HG03108 (cell line): ENCODE results near the gene LAMA4.
"Not testable (repeated sequence)": the region's sequence is repeated elsewhere in the genome, so short reads cannot be mapped to it uniquely, and the experiment has no call there.

Source experiments
- ATAC-seq: cut with Tn5 transposase; IDR thresholded peaks from one replicate; pipeline ENCODE4 v1.9.1; 2021; ENCODE audit warnings: moderate library complexity; ENCODE audit not compliant: unreplicated experiment

LAMA4 gene

DNA sequence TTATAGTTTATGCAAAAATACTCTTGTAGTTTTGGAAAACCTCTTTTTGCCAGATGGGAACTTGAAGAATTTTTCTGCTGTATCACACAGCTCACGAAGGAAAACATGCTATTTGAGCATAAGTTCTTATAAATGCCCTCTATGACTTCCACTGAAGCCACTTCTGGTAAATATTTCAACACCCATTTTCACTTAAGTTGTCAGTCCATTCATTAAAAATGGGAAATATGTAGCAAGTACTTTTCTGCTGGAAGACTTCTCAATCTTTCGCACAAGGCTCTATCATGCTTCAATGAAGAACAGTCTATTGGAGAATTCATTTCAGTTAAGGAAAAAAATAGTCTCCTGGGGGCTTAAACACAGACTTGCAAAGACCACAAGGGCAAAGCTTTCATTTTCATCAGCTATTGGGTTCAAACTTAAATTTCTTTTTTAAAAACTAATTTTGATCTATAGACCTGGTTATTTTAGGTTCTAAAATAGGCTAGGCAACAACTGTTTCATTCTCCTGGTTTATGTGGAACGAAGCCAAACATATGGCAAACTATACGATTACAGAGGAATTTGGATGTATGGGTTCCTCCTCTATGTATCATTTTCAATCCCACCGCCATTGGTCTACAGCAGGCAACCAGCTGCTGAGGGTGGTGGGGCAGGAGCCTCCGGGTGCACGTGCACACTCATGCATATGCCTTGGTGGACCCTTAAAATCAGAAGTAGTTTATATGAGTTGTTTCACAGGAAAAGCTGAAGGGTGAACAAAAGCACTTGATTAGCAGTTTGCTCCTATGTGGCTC lies 38.7 kb downstream of the LAMA4 start:
- no peak for ATAC-seq

DNA sequence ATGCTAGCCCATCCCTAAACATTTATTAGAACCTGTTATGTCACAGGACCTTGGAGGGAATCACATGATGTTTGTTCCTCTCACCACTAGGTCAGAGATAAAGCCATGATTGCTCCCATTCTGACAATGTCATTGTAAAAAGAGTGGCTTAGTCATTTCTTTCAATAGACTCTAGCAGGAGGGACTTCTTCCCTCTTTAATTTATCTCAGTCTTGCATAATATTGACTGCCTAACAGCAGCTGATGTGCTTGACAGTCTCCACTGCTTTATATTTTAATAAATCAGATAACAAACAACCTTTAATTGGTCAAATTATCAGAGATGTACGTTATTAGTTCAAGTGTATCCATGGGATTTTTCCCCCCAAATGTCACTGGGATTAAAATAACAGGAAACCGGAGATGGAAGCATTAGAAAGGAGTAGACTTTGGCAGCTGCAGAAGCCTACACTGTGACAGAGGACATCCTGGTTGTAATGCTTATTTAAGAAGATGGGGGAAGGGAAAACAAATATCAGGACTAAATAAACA lies 39.6 kb downstream of the LAMA4 start:
- ATAC-seq: no peak

DNA sequence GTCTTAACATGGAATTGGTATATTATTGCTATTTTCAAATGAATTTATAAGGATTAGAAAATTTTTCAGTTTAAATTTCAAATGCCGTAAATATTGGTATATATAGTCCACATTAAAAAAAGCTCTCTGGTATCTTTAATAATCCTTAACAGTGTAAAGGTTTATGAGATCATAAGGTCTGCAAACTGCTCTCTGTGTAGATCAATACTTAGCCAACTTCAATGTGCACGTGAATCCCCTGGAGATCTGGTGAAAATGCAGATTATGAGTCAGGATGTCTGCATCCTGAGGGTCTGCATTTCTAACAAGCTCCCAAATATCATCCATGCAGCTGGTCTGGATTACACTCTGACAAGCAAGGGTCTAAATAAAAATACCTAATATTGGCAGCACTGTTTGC lies 43.5 kb downstream of the LAMA4 start:
- ATAC-seq: no peak

DNA sequence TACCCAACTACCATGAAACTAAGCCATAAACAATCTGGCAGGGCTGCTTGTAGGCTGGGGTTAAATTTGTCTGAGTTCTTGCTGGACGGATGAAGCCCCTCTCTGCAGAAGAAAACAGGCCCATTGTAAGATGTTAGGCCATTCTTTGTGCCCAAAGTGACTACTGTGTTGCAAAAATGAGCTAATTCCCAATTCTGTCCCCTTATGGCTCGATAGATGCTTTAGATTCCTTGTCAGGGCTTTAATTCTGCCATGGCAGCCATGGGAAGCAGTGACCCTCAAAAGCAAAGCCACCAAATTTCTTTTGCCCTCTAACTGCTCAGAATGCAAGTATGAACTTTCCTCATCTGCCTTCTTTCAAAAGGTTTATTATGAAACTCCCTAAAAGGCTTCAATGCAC lies 45.2 kb downstream of the LAMA4 start:
- no peak for ATAC-seq

DNA sequence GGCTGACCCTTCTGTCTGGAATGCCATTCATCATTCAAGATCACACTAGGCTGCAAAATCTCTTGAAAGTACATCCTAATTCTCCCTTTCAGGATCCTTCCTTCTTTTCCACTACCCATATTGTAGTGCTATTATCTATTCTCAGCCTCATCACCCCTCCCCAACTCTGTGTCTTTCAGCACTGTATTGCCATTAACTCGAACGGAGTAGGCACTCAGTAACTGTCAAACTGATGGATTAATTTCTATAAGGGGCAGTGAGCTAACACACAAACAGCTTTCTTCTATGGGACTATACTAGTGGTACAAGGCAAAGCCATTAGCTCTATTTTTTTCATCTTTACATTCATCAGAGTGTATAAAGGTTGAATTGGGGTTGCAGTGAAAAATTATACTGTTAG lies 46.6 kb downstream of the LAMA4 start:
- no peak for ATAC-seq

DNA sequence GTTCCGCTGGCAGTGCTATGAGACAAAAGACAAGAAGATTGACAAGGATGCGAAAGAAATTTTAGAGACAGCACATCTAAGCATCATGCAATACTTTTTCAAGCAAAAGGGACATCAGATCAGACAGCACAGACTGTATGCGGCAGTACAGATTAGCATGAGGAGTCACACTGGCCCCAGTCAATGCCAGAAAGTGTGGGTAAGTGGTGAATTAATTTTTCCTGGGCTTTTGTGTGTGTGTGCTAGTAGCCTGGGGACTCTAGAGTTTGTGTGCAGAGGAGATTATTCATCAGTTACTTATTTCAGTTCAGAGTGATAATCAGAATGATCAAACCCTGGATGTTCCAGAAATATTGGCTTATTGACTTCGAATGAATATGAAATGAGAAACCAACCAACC lies 47.2 kb downstream of the LAMA4 start:
- no peak for ATAC-seq

DNA sequence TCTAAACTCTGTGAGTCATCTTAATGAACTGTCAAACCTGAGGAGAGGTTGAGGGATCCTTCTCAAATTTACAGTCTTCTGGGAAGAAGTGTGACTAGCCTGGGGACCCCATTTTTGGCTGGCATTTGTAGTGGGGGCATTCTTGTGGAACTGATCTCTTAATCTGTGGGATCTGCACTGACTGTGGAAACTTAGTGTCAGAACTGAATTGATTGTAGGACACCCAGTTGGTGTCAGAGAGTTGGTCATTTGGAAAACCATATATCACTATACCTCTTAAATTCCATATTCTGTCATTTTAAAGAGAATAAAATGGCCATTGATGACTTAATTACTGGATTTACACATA lies 48.3 kb downstream of the LAMA4 start:
- no peak for ATAC-seq

DNA sequence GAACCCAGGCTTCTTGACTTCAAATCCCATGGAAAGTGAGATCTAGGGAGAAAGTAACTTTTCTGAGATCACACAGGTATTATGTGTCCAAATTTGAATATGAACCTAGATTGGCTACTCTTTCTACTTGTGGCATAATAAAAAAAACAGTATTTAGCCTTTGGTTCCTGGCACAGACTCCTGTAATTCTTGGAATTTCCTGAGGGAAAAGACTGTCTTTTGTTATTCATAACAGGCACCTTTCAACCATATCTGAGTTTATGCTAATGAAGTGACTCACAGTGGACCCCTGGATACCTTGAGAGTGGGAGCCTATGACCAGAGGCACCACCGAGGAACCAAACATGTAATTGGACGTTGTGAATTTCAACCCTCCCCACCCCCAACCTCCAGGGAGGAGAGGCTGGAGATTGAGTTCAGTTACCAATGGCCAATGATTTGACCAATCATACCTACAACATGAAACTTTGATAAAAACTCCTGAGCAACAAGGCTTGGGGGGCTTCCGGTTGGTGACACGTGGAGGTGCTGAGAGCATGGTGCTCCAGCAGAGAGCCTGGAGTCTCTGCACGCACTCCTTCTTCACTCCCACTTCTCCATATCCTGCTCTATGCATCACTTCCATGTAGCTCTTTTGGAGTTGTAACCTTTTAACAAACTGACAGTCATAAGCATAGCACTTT lies 48.8 kb downstream of the LAMA4 start:
- no peak for ATAC-seq

DNA sequence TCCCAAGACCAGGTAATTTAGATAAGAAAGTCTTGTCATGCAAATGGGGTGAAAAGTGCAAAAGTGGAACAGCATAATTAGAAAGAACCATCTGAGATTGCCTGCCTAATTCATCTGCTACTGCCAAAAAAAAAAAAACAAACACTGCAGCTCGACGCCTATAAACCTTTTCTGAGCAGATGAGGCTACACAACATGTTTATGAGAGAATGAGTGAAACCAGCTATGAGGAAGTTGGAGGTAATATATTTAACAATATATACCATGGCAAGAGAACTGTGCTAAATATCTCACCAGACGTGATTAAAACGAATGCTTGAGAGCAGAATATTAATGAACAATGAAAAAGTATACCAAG lies 50.0 kb downstream of the LAMA4 start:
- no peak for ATAC-seq

DNA sequence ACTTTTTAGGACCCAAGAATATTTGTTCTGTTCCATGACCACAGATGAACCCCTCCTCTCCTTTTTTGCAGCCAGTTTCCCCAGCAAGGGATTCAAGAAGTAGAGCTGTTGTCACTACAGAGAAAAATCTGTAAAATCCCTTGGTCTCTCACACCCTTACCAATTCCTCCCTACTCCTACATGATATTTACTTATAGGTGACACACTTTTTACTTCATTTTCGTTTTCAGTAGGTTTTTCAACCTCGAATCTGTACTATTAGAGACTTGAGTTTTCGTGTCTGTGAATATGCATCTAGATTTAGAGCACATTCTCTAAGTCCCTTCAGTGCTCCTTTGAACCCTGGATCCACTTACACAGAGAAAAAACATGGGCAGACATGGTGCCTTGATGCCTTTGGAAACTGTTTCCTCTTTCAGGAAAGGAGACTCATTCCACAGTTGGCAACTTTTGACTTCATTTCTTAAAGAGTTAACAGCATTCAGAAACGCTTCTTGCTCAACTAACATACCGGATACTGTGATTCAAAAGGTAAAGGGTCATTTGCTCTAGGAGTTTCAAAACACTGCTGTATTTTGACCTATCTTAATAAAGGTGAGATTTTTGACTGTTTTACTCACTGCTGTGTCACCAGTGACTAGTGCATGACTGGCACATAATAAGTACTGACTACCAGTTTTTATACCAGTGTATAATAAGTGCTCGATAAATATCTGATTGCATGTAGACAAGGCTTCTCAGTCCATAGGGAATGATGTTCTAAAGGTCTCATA lies 50.6 kb downstream of the LAMA4 start:
- peak; percentile 57 for ATAC-seq

DNA sequence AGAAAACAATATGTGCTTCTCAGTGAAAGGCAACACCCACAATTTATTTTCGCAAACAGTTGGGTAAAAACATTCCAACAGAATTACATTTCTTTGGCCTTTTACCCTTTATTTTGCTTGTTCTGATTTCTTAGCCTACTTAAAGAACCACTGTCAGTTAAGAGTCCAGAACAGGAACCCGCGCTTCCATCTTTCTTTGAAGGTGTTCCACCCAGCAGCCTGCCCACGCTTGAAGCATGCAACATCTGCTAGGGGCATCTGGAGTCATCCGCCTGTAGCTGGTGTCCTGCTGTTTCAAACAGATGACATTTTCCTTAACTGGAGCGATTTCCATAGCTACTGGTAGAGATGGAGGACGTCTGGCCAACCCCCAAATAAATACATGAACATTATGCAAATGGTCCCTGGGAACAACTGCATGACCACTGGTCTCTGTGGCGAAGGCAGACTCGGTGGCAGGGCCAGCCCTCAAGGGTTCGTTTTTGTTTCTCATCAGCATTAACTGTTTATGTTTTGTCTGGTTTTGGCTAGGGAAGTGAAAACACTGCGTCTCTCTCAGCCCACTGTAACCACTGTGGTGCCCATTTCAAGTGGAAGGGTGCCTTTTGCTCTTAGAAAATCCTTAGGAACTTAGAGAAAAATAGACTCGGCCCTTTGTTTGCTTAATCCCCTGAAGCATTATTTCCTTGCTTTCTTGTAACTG lies 51.6 kb downstream of the LAMA4 start:
- ATAC-seq: peak; percentile 75

DNA sequence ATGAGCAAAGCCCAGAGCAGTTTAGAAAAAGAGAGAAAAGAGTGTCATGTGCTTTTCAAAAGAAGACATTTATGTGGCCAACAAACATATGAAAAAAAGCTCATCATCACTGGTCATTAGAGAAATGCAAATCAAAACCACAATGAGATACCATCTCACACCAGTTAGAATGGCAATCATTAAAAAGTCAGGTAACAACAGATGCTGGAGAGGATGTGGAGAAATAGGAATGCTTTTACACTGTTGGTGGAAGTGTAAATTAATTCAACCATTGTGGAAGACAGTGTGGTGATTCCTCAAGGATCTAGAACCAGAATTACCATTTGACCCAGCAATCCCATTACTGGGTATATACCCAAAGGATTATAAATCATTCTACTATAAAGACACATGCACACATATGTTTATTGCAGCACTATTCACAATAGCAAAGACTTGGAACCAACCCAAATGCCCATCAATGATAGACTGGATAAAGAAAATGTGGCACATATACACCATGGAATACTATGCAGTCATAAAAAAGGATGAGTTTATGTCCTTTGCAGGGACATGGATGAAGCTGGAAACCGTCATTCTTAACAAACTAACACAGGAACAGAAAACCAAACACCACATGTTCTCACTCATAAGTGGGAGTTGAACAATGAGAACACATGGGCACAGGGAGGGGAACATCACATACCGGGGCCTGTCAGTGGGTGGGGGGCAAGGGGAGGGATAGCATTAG lies 54.0 kb downstream of the LAMA4 start:
- ATAC-seq: not testable (repeated sequence)

DNA sequence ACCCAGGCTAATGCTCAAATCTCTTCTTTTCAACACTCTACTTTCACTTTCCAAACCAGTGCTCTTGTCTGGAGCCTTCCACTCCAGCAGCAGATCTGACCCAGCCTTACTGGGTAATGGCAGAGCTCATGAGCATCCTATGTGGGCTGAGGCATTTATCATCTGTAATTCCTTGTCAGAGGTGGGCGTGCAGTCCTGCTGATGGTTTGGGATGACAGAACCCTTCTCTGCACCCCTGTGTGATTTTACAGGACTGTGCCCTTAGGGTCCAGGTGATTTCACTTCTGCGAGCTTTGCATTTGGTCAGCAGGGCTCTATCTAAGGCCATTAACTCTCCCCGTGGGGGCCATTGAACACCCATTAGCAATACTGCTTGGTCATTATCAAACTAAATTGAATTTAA lies 55.4 kb downstream of the LAMA4 start:
- no peak for ATAC-seq

DNA sequence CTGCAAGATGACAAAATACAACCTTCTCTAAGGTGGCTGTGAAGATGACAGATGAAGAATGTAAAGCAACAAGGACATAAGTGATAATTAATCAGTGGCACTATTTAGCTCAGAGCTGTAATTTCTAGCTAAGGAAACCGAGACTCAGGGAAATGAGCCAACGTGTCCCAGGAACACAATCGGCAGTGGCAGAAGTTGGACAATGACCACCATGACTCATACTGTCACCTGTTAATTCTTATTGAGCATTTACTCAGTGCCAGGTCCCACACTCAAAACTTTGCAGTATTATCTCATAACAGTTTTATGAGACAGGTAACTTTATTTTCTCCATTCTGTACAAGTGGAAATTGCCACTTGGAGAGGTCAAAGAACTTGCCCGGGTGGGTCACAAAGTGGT lies 55.8 kb downstream of the LAMA4 start:
- ATAC-seq: no peak

DNA sequence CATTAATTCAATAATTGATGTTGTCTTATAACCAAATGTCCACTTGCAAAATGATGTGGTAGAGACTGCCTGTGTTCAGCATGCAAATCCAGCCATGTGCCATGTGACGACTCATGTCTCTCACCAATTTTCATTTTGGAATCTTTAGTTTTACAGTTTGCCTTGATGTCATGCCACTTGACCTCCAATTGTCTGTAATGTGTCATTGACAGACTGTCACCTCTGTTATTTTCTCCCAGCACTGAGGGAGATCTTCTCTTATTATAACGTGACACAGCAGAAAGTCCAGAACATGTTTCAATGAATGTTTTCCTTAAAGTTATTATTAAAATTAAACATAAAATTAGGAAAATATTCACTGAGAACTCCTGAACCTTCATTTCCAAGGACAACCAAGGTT lies 56.7 kb downstream of the LAMA4 start:
- no peak for ATAC-seq

DNA sequence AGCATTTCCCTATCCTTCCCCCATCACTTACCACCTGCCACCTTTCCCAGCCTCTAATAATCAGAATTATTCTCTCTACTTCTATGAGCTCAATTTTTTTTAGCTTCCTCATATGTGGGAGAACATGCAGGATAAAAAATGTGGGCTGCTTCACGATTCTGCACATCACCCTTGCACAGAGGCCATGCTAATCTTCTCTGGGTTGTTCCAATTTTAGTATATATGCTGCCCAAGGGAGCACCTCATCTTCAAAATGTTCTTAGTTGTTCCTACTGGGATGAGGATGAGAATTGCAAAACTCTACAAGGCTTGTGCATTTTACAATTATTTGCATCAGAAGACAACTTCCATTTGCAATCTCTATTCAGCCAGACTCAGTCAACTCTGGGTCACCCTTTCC lies 58.1 kb downstream of the LAMA4 start:
- no peak for ATAC-seq

DNA sequence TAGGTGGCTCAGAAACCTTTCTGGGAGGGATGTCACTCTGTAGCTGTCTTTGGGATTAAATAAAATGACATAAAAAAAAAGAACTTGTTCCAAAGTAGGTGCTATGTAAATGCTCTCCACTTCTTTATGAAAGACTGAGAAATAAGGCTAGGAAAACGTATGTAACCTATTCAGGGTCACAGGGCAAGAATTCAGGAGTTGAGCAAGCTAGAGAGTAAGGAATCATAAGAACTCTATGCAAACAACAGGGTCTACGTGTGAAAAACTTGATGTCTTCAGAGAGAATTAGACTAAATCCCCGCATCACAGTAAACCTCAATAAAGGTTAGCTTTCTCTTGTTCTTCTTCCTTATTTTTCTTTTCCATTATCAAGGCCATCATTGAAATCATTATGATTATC lies 59.2 kb downstream of the LAMA4 start:
- no peak for ATAC-seq

DNA sequence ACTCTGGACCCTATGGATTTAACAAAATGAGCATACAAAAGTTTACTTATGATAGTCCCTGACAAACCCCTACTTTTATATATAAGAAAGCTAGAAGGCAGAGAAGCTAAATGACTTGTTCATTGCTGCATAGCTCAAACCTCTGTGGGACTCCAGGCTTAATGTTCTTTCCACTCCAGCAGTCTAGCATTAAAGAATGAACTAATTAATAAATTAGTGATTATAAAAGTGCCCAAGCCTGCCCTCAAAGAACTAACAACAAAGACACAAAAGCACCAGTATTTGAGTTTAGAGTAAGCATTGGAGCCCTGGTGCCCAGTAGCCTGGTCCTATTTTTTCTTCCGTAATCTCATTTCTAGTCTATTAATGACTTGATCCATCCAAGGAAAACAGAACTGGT lies 59.9 kb downstream of the LAMA4 start:
- no peak for ATAC-seq

DNA sequence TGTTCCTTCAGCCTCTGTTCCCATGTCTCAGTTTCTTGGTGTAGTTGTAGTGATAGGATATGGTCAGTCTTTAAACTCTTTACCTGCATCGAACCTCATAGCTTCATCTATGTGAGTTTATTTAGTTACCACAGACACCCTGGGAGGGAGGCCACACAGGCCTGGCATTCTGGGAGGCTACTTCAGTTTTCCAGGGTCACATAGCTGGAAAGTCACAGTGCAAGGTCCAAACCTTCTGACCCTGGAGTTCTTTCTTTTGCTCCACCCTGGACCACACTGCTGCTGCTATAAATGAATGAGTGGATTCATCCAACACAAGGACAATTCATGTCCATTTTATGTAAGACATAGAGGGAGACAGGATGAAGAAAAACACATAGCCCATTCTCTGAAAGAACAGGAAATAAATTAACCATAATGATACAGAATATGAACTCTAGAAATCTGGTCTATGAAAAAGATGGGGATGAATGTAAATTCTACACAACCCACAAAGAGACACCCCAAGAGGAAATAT lies 60.8 kb downstream of the LAMA4 start:
- no peak for ATAC-seq

DNA sequence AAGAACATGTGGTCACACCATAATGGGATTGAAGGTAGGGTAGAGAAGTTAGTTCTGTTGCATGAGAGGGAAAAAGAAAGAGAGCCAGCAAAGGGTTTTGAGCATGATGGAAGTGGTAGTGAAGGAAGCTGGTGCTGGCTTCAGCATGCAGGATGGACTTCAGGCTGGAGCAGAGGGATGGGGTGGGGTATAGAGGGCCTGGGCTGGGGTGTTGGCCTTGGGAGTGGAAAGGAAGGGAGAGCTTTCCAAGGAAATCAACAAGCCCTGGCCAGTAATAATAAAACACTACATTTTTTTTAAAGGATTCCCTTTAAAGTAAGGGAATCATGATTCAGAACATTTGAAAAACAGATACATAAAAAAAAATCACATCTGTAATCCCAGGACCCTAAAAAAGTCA lies 61.2 kb downstream of the LAMA4 start:
- no peak for ATAC-seq
